Stomach (tissue), 9 donors: ENCODE results near the gene ARHGEF3. TPM values are rescaled to one million over a fixed set of nuclear protein-coding genes. Genes with fewer than 3 reads are reported as not detected.
"Not testable (repeated sequence)": the region's sequence is repeated elsewhere in the genome, so short reads cannot be mapped to it uniquely, and the experiment has no call there.

Experiments
- DNase-seq, 2 donors: peaks; one replicate each; pipeline versions ENCODE4 v3.0.0 to v3.0.0-alpha.2; 2013 to 2019
- H3K27ac ChIP-seq, 5 donors: fragments of 200-600 bp in 4 of 5; sonication (generic) in 4 of 5; one replicate each; pipeline ENCODE4 v1.5.1; 2013 to 2019; ENCODE audit warnings: mild to moderate bottlenecking in 1 of 5, moderate library complexity in 1 of 5
- H3K27me3 ChIP-seq, 3 donors: fragments of 200-600 bp; sonication (generic); one replicate each; pipeline ENCODE4 v1.5.1; 2017 to 2019; ENCODE audit warnings: mixed run types in 1 of 3
- H3K36me3 ChIP-seq, 4 donors: fragments of 200-600 bp; sonication (generic); 1 replicate in 3 of 4; 2 replicates in 1 of 4; pipeline ENCODE4 v1.5.1; 2016 to 2019
- H3K4me1 ChIP-seq, 4 donors: fragments of 200-600 bp; sonication (generic); one replicate each; pipeline ENCODE4 v1.5.1; 2016 to 2019
- H3K4me3 ChIP-seq, 4 donors: fragments of 200-600 bp; sonication (generic) in 3 of 4; one replicate each; pipeline ENCODE4 v1.5.1; 2016 to 2019; ENCODE audit warnings: mild to moderate bottlenecking in 1 of 4
- H3K9me3 ChIP-seq, 4 donors: fragments of 200-600 bp; sonication (generic); one replicate each; pipeline ENCODE4 v1.5.1; 2016 to 2019
- EP300 ChIP-seq: sonication (generic); formaldehyde crosslinking; IDR thresholded peaks from one replicate; pipeline ENCODE4 v1.6.1; 2017; ENCODE audit warnings: antibody characterized with exemption
- POLR2A ChIP-seq, 4 donors: fragments of 450-650 bp; IDR thresholded peaks; one replicate each; pipeline ENCODE4 v1.6.1; 2016; ENCODE audit warnings: antibody characterized with exemption in 4 of 4, control low read depth in 2 of 4, mild to moderate bottlenecking in 1 of 4, moderate library complexity in 1 of 4
- POLR2AphosphoS5 ChIP-seq, 3 donors: sonication (generic); formaldehyde crosslinking; IDR thresholded peaks; one replicate each; pipeline ENCODE4 v1.6.1; 2016; ENCODE audit warnings: antibody characterized with exemption in 3 of 3
- WGBS, 5 donors: extraction: QIAGEN DNeasy Blood & Tissue Kit in 3 of 5; methylation state at CpG; one replicate each; pipeline versions ENCODE4 v1.1.5 to v1.1.7; 2013 to 2018; 5-methylcytosine and 5-hydroxymethylcytosine counted together
- intact Hi-C: fragments of 100-400 bp; cut with DNase I; formaldehyde crosslinking; loops from one replicate; pipeline ENCODE4 v1.15.1; 2023; ENCODE audit warnings: low total_unique reads
- polyA plus RNA-seq, 3 donors: library from polyadenylated mRNA; stranded (reverse); fragments of 200-250 nt; gene quantifications; one replicate each; pipeline ENCODE4 v1.2.3, GENCODE V29; 2013
- total RNA-seq, 5 donors: library from RNA; depleted of rRNA; stranded (reverse); fragments of >200 nt; gene quantifications; one replicate each; pipeline versions ENCODE4 v1.1.0 to v1.2.3, GENCODE V29; 2014 to 2016
- TF ChIP-seq, protein P1 (sequence below), 7 experiments: fragments of 450-650 bp in 4 of 7; fragments of 200-600 bp in 3 of 7; sonication (generic) in 3 of 7; IDR thresholded peaks; one replicate each; pipeline ENCODE4 v1.5.1; 2016 to 2019; ENCODE audit warnings: antibody characterized with exemption in 7 of 7, control low read depth in 2 of 7, mild to moderate bottlenecking in 1 of 7
- donor health status: healthy with polysubstance abuse.
- donor health status: Bipolar disorder and iron deficiency.
- donor health status: healthy.

Gene ARHGEF3
- total and polyA plus RNA-seq, 8 donors: 6.2 to 23.8 (median 14.2) TPM

GRCh38 chr3:56711344-56711743 lies 90.4 kb downstream of the ARHGEF3 start:
- no peak overlapping the region for H3K4me3 ChIP-seq
- no peak overlapping the region for H3K27ac ChIP-seq
- peaks cover 0 to 10% (median 0%) of the 10 kb centered on the region in 4 donors for H3K9me3 ChIP-seq
- 86 to 97% (median 94%) methylated on average over 1 to 2 of the region's 2 CpGs for WGBS, 5 donors
- TF ChIP-seq POLR2A (IDR thresholded peaks at IDR 0.05) (no peak), POLR2AphosphoS5 (IDR thresholded peaks at IDR 0.05) (no peak)
- H3K4me1 ChIP-seq: no peaks in the 10 kb centered on the region
- intact Hi-C loops: no loop called here
- no peak for DNase-seq
- H3K27me3 ChIP-seq: no peaks in the 10 kb centered on the region
- H3K36me3 ChIP-seq: no peaks in the 10 kb centered on the region

- DNase-seq: peak in 1 of 2 donors; percentile 62
- not testable (repeated sequence) for H3K36me3 ChIP-seq, H3K9me3 ChIP-seq, H3K4me1 ChIP-seq, H3K27me3 ChIP-seq, H3K4me3 ChIP-seq, H3K27ac ChIP-seq
- 65 to 94% (median 71%) methylated on average over 6 of the region's 6 CpGs for WGBS, 5 donors
- TF ChIP-seq, protein P1, sequence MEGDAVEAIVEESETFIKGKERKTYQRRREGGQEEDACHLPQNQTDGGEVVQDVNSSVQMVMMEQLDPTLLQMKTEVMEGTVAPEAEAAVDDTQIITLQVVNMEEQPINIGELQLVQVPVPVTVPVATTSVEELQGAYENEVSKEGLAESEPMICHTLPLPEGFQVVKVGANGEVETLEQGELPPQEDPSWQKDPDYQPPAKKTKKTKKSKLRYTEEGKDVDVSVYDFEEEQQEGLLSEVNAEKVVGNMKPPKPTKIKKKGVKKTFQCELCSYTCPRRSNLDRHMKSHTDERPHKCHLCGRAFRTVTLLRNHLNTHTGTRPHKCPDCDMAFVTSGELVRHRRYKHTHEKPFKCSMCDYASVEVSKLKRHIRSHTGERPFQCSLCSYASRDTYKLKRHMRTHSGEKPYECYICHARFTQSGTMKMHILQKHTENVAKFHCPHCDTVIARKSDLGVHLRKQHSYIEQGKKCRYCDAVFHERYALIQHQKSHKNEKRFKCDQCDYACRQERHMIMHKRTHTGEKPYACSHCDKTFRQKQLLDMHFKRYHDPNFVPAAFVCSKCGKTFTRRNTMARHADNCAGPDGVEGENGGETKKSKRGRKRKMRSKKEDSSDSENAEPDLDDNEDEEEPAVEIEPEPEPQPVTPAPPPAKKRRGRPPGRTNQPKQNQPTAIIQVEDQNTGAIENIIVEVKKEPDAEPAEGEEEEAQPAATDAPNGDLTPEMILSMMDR (IDR thresholded peaks at IDR 0.05): peak in 1 of 7 experiments; percentile 9
- intact Hi-C loops: loop anchor here (10.0 kb wide), 1 partner anchor 367 kb away; no protein-coding TSS in a partner anchor
Observed at GRCh38 chr3:56707412-56707811, 94.3 kb downstream of the ARHGEF3 start.

- Histone ChIP-seq H3K4me3 (no peak overlapping the region), H3K9me3 (no peaks in the 10 kb centered on the region), H3K4me1 (peaks cover 0 to 8% (median 2%) of the 10 kb centered on the region in 4 donors), H3K27ac (no peak overlapping the region), H3K27me3 (no peaks in the 10 kb centered on the region), H3K36me3 (no peaks in the 10 kb centered on the region)
- intact Hi-C loops: loop anchor here (10.0 kb wide), 1 partner anchor 368 kb away; no protein-coding TSS in a partner anchor
- TF ChIP-seq POLR2AphosphoS5 (IDR thresholded peaks at IDR 0.05) (no peak), EP300 (no peak), POLR2A (IDR thresholded peaks at IDR 0.05) (no peak)
- TF ChIP-seq, protein P1 (IDR thresholded peaks at IDR 0.05): no peak
- DNase-seq: no peak
Observed at GRCh38 chr3:56706629-56707028, 95.1 kb downstream of the ARHGEF3 start.

DNA sequence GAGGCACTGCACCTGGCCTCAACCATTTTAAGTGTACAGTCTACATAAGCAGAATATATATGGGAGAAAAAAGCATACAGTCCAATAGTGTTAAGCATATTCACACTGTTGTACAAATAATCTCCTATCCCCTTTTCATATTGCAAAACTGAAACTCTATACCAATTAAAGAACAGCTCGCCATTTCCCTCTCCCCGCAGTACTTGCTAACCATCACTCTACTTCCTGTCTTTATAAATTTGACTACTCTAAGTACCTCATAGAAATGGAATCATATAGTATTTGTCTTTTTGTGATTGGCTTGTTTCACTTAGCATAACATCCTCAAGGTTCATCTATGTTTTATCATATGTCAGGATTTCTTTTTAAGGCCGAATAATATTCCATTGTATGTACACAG lies 97.0 kb downstream of the ARHGEF3 start:
- Histone ChIP-seq H3K36me3 (no peaks in the 10 kb centered on the region), H3K27ac (no peak overlapping the region), H3K9me3 (no peaks in the 10 kb centered on the region), H3K27me3 (no peaks in the 10 kb centered on the region), H3K4me3 (no peak overlapping the region), H3K4me1 (peaks cover 0 to 8% (median 2%) of the 10 kb centered on the region in 4 donors)
- 83 to 91% (median 87%) methylated on average over 3 of the region's 3 CpGs for WGBS, 5 donors
- no peak for DNase-seq
- intact Hi-C loops: loop anchor here (5.0 to 10.0 kb wide), 3 partner anchors 98 to 370 kb away; partner anchors contain the start of gene ARHGEF3
- no peak for TF ChIP-seq EP300
- no peak for TF ChIP-seq POLR2AphosphoS5 (IDR thresholded peaks at IDR 0.05)

DNA sequence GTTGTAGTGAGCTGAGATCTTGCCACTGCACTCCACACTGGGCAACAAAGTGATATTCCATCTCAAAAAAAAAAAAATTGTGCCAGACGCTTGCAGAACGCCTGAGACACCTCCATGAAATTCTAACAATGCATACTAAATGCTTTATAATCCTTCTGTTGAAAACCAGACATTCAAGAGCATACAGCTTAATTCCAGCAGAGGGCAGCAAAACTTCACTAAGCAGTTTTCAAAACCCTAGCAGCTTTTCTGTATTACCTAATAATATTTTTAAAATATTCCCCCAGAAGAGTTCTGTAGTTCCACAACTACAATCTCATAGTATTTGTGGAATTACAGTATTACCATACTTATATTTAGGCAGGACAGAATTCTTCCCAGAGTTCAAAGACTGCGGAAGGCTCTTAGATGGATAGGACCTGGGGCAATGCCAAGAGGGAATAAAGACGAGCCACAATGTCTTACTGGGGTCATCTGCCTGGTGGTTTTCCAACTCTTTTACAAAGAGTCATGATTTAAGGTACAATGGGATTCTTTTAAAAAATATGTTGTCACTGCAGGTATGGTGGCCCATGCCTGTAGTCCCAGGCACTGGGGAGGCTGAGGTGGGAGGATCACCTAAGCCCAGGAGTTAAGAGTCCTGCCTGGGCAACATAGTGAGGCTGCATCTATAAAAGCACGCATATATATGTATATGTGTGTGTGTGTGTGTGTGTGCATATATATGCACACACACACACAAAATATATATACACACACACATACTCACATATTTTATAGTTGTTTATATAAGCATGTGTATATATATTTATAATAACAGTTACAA lies 99.0 kb downstream of the ARHGEF3 start:
- Histone ChIP-seq H3K27ac (no peak overlapping the region), H3K4me1 (peaks cover 0 to 8% (median 2%) of the 10 kb centered on the region in 4 donors), H3K4me3 (no peak overlapping the region), H3K9me3 (no peaks in the 10 kb centered on the region), H3K27me3 (no peaks in the 10 kb centered on the region), H3K36me3 (no peaks in the 10 kb centered on the region)
- WGBS, 5 donors: 17 to 31% (median 30%) methylated on average over 5 of the region's 5 CpGs
- intact Hi-C loops: loop anchor here (5.0 to 10.0 kb wide), 3 partner anchors 100 to 372 kb away; partner anchors contain the start of gene ARHGEF3
- TF ChIP-seq, protein P1 (IDR thresholded peaks at IDR 0.05): peak in 5 of 7 experiments; percentile 64 to 86 (median 82)
- no peak for TF ChIP-seq EP300
- peak; percentile 45 to 91 for DNase-seq
